Lower lobe of right lung (tissue), 2 donors: Measurements from ENCODE around the gene CCNT2. TPM values are rescaled to one million over a fixed set of nuclear protein-coding genes. Genes with fewer than 3 reads are reported as not detected.

ENCODE experiments used
- ATAC-seq, 2 donors: fragments of 200-7000 bp; cut with Tn5 transposase; one replicate each; pipeline ENCODE4 v1.9.1; 2020 to 2022; ENCODE audit warnings: mild to moderate bottlenecking in 2 of 2, moderate library complexity in 2 of 2
- DNase-seq: peaks from one replicate; pipeline ENCODE4 v3.0.0-alpha.2; 2020
- H3K27ac ChIP-seq: fragments of 200-600 bp; one replicate; pipeline ENCODE4 v1.8.0; 2022
- H3K27me3 ChIP-seq: fragments of 200-600 bp; one replicate; pipeline ENCODE4 v1.8.0; 2022; ENCODE audit warnings: low read depth
- H3K36me3 ChIP-seq: fragments of 200-600 bp; one replicate; pipeline ENCODE4 v1.8.0; 2022; ENCODE audit warnings: mild to moderate bottlenecking
- H3K4me1 ChIP-seq: fragments of 200-600 bp; one replicate; pipeline ENCODE4 v1.8.0; 2022
- H3K4me3 ChIP-seq: fragments of 200-600 bp; one replicate; pipeline ENCODE4 v1.8.0; 2022; ENCODE audit warnings: mild to moderate bottlenecking
- H3K9me3 ChIP-seq: fragments of 200-600 bp; one replicate; pipeline ENCODE4 v1.8.0; 2022
- intact Hi-C: fragments of 100-400 bp; cut with DNase I; formaldehyde crosslinking; loops from one replicate; pipeline ENCODE4 v1.11.0; 2022
- total RNA-seq: library from RNA; stranded (reverse); fragmentation: NEBNext Ultra II Directional; extraction: Animal tissue kit (Norgen Biotek cat#: 25700); gene quantifications from one replicate; pipeline ENCODE4 v1.2.1, GENCODE V29; 2021
- TF ChIP-seq, protein P1 (sequence below): fragments of 200-600 bp; IDR thresholded peaks from one replicate; pipeline ENCODE4 v1.8.0; 2022; ENCODE audit warnings: antibody characterized with exemption, mild to moderate bottlenecking
- donor health status: DM: no; HTN: yes; CAD: no; lungs with severe emphysema.

The CCNT2 gene
- total RNA-seq, 1 donor from 2014 or later: 44.0 TPM

GRCh38 chr2:134924912-134925311 lies 6.3 kb downstream of the CCNT2 start:
- no peak overlapping the region for H3K4me3 ChIP-seq
- intact Hi-C loops: no loop called here
- no peaks in the 10 kb centered on the region for H3K9me3 ChIP-seq
- TF ChIP-seq, protein P1, sequence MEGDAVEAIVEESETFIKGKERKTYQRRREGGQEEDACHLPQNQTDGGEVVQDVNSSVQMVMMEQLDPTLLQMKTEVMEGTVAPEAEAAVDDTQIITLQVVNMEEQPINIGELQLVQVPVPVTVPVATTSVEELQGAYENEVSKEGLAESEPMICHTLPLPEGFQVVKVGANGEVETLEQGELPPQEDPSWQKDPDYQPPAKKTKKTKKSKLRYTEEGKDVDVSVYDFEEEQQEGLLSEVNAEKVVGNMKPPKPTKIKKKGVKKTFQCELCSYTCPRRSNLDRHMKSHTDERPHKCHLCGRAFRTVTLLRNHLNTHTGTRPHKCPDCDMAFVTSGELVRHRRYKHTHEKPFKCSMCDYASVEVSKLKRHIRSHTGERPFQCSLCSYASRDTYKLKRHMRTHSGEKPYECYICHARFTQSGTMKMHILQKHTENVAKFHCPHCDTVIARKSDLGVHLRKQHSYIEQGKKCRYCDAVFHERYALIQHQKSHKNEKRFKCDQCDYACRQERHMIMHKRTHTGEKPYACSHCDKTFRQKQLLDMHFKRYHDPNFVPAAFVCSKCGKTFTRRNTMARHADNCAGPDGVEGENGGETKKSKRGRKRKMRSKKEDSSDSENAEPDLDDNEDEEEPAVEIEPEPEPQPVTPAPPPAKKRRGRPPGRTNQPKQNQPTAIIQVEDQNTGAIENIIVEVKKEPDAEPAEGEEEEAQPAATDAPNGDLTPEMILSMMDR: no peak
- no peak for ATAC-seq
- H3K27ac ChIP-seq: no peak overlapping the region
- peaks cover 8% of the 10 kb centered on the region for H3K36me3 ChIP-seq
- no peak for DNase-seq
- H3K27me3 ChIP-seq: no peaks in the 10 kb centered on the region
- H3K4me1 ChIP-seq: peaks cover 73% of the 10 kb centered on the region

- no peak overlapping the region for H3K4me3 ChIP-seq
- DNase-seq: no peak
- H3K36me3 ChIP-seq: peaks cover 8% of the 10 kb centered on the region
- ATAC-seq: no peak
- intact Hi-C loops: no loop called here
- H3K27ac ChIP-seq: no peak overlapping the region
- no peaks in the 10 kb centered on the region for H3K9me3 ChIP-seq
- TF ChIP-seq, protein P1: no peak
- no peaks in the 10 kb centered on the region for H3K27me3 ChIP-seq
- peaks cover 58% of the 10 kb centered on the region for H3K4me1 ChIP-seq
Measured at GRCh38 chr2:134926231-134926931, 7.8 kb downstream of the CCNT2 start.

DNA sequence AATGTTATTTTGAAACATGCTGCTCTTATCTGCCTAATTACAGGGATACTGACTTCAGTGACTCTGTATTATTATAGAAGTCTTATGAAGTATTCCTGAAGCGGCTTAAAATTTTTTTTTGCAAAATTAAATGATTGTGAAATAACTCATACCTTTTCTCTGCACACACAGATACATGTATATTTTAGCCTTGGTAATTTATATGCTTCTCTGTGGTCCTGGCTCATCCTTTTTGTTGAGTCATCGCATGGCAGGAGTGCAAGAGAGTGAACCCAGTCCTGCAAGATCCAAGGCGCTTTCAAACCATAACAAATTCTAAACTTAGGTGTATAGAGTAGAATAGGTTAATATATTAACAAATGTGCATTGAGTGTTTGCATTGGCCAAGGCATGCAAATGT lies 8.6 kb downstream of the CCNT2 start:
- DNase-seq: no peak
- peaks cover 50% of the 10 kb centered on the region for H3K4me1 ChIP-seq
- no peaks in the 10 kb centered on the region for H3K9me3 ChIP-seq
- H3K27me3 ChIP-seq: no peaks in the 10 kb centered on the region
- peaks cover 11% of the 10 kb centered on the region for H3K36me3 ChIP-seq
- TF ChIP-seq, protein P1: no peak
- intact Hi-C loops: no loop called here
- no peak overlapping the region for H3K4me3 ChIP-seq
- H3K27ac ChIP-seq: no peak overlapping the region
- ATAC-seq: peak in 1 of 2 donors; percentile 27

DNA sequence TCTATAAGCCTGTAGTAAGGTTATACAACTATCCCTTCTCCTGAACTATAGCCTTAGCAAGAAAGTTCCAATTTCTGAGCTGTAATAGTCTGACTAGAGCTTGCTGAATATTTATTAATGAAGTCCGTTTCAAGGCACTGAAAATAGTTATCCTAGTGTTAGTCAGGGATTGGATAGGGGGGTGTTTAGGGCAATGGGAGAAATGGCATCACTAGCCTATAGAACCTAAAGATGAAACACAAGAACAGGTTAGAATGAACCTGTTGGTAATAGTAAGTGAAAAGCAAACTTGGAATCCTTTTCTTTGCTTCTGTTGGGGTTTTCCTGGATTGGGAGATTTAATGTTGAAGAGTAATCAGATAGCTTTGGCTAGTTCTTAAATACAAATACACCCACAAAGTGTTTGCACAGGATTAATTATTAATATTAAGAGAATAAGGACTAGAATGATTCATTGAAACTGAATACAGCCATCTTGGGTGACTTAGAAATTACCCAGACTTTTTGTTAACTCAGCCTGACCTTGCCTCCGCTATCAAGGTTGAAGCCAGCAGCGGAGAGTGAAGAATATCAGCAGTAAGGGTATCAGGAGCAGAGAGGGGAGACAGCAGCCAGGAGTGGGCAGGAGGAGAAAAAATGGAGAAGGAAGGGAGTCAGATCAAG lies 14.4 kb downstream of the CCNT2 start:
- intact Hi-C loops: no loop called here
- no peak for DNase-seq
- TF ChIP-seq, protein P1: no peak
- H3K9me3 ChIP-seq: no peaks in the 10 kb centered on the region
- H3K4me1 ChIP-seq: peaks cover 48% of the 10 kb centered on the region
- ATAC-seq: peak; percentile 56 to 87
- H3K27ac ChIP-seq: no peak overlapping the region
- H3K36me3 ChIP-seq: peaks cover 16% of the 10 kb centered on the region
- H3K4me3 ChIP-seq: no peak overlapping the region
- H3K27me3 ChIP-seq: no peaks in the 10 kb centered on the region

DNA sequence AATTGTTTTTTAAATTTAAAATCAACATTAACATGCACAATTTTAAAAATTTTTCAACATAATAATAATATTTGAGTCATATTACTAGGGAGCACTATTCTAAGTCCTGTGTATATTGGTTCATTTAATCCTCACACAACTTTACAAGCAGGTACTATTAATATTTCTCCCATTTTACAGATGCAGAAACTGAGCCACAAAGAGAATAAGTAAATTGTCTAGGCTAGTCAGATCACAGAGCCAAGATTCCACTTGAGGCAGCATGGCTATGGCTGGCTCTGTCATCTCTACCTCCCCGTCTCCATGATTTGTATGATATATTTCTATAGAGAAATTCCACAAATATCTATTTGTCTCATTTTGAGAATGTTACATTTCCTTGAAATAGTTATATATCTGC lies 15.1 kb downstream of the CCNT2 start:
- ATAC-seq (no peak), DNase-seq (no peak)
- H3K9me3 ChIP-seq: no peaks in the 10 kb centered on the region
- no peak overlapping the region for H3K27ac ChIP-seq
- peaks cover 48% of the 10 kb centered on the region for H3K4me1 ChIP-seq
- peaks cover 22% of the 10 kb centered on the region for H3K36me3 ChIP-seq
- no peak overlapping the region for H3K4me3 ChIP-seq
- intact Hi-C loops: no loop called here
- TF ChIP-seq, protein P1: no peak
- H3K27me3 ChIP-seq: no peaks in the 10 kb centered on the region
